ENCODE data around the gene SLC12A7.
"Not testable (repeated sequence)": the region's sequence is repeated elsewhere in the genome, so short reads cannot be mapped to it uniquely, and the experiment has no call there.

- not testable (repeated sequence) for TF ChIP-seq CTCF, POLR2A (IDR thresholded peaks at IDR 0.05)
These were observed 89.9 kb downstream of the SLC12A7 start for GRCh38 chr5:1021969-1022336.
